Activated CD8-positive, alpha-beta T cell treated with anti-CD3 and anti-CD28 coated beads for 36 hours (primary cell): ENCODE results near the gene RNASE3. TPM values are rescaled to one million over a fixed set of nuclear protein-coding genes. Genes with fewer than 3 reads are reported as not detected.
"Not testable (repeated sequence)": the region's sequence is repeated elsewhere in the genome, so short reads cannot be mapped to it uniquely, and the experiment has no call there.

Source experiments
- ATAC-seq: fragments of 200-7000 bp; cut with Tn5 transposase; one replicate; pipeline ENCODE4 v1.10.0; 2021; ENCODE audit warnings: mild to moderate bottlenecking, moderate library complexity
- CTCF ChIA-PET: fragments of 350-600 bp; sonication (Branson Sonifier 250); formaldehyde crosslinking; loops from one replicate; lab custom pipeline; 2021; ENCODE audit warnings: antibody characterized with exemption; lab: Charles Lee
- POLR2A ChIA-PET: fragments of 350-600 bp; sonication (Branson Sonifier 250); formaldehyde crosslinking; loops from one replicate; lab custom pipeline; 2021; ENCODE audit warnings: antibody characterized with exemption; lab: Charles Lee
- DNase-seq: peaks from one replicate; pipeline ENCODE4 v3.0.0-alpha.2; 2020
- H3K27ac Mint-ChIP-seq: one replicate; pipeline ENCODE4 v1.8.0; 2021; ENCODE audit warnings: mild to moderate bottlenecking, mixed read lengths
- H3K27me3 Mint-ChIP-seq: one replicate; pipeline ENCODE4 v1.8.0; 2021; ENCODE audit warnings: mixed read lengths
- H3K36me3 Mint-ChIP-seq: one replicate; pipeline ENCODE4 v1.8.0; 2021; ENCODE audit warnings: low read depth, mixed read lengths
- H3K4me1 Mint-ChIP-seq: one replicate; pipeline ENCODE4 v1.8.0; 2021; ENCODE audit warnings: low read depth, mixed read lengths
- H3K4me3 Mint-ChIP-seq: one replicate; pipeline ENCODE4 v1.8.0; 2021; ENCODE audit warnings: mild to moderate bottlenecking, moderate library complexity, mixed read lengths
- H3K9me3 Mint-ChIP-seq: one replicate; pipeline ENCODE4 v1.8.0; 2021; ENCODE audit warnings: mixed read lengths
- CTCF ChIP-seq: fragments of 200-600 bp; IDR thresholded peaks from one replicate; pipeline ENCODE4 v1.8.0; 2022; ENCODE audit warnings: antibody characterized with exemption, mild to moderate bottlenecking
- intact Hi-C: fragments of 100-400 bp; cut with micrococcal nuclease; formaldehyde crosslinking; loops from one replicate; pipeline ENCODE4 v1.10.0; 2022
- total RNA-seq, 2 experiments: library from RNA; stranded (reverse); gene quantifications; one replicate each; pipeline ENCODE4 v1.2.3, GENCODE V29; 2021

Gene RNASE3
- not detected for total RNA-seq

GRCh38 chr14:20891126-20891825, at the start of gene RNASE3:
Gene RNASE3, plus strand, starts transcription at chr14:20891385. Its CDS starts 302 bp downstream, at chr14:20891687.
- H3K4me3 Mint-ChIP-seq, H3K27ac Mint-ChIP-seq, intact Hi-C loops, H3K9me3 Mint-ChIP-seq, ATAC-seq, CTCF ChIA-PET, DNase-seq, H3K36me3 Mint-ChIP-seq, POLR2A ChIA-PET, H3K4me1 Mint-ChIP-seq: not testable (repeated sequence)
- peaks cover 10% of the 10 kb centered on the region for H3K27me3 Mint-ChIP-seq

GRCh38 chr14:20846560-20846959, 44.6 kb upstream of the RNASE3 start:
- H3K36me3 Mint-ChIP-seq = no peaks in the 10 kb centered on the region
- no peak overlapping the region for H3K4me3 Mint-ChIP-seq
- ATAC-seq (no peak), DNase-seq (no peak)
- no peak for TF ChIP-seq CTCF
- H3K9me3 Mint-ChIP-seq = no peaks in the 10 kb centered on the region
- H3K4me1 Mint-ChIP-seq = no peaks in the 10 kb centered on the region
- no peak overlapping the region for H3K27ac Mint-ChIP-seq
- intact Hi-C loops = no loop called here
- CTCF ChIA-PET = interaction anchor here (1.5 kb wide), 1 partner anchor 11 kb away, joined by 5 read pairs; no protein-coding TSS in a partner anchor
- H3K27me3 Mint-ChIP-seq = peaks cover 8% of the 10 kb centered on the region
- POLR2A ChIA-PET = no interaction called here

GRCh38 chr14:20848316-20848954, 42.8 kb upstream of the RNASE3 start:
- DNase-seq = no peak
- H3K9me3 Mint-ChIP-seq = no peaks in the 10 kb centered on the region
- ChIA-PET CTCF (interaction anchor here (1.6 to 3.2 kb wide), 3 partner anchors 9 to 151 kb away, joined by 3 to 21 read pairs (median 8); no protein-coding TSS in a partner anchor), POLR2A (no interaction called here)
- no peaks in the 10 kb centered on the region for H3K36me3 Mint-ChIP-seq
- no peak for TF ChIP-seq CTCF
- intact Hi-C loops = no loop called here
- H3K27ac Mint-ChIP-seq = no peak overlapping the region
- H3K4me1 Mint-ChIP-seq = no peaks in the 10 kb centered on the region
- peaks cover 8% of the 10 kb centered on the region for H3K27me3 Mint-ChIP-seq
- no peak for ATAC-seq
- H3K4me3 Mint-ChIP-seq = no peak overlapping the region

- no peak for TF ChIP-seq CTCF
- intact Hi-C loops = no loop called here
- H3K27me3 Mint-ChIP-seq = peaks cover 8% of the 10 kb centered on the region
- no peaks in the 10 kb centered on the region for H3K9me3 Mint-ChIP-seq
- ChIA-PET POLR2A (no interaction called here), CTCF (interaction anchor here (1.2 to 3.2 kb wide), 4 partner anchors 9 to 152 kb away, joined by 3 to 21 read pairs (median 6); no protein-coding TSS in a partner anchor)
- no peak for DNase-seq
- H3K36me3 Mint-ChIP-seq = no peaks in the 10 kb centered on the region
- H3K27ac Mint-ChIP-seq = no peak overlapping the region
- H3K4me1 Mint-ChIP-seq = no peaks in the 10 kb centered on the region
- H3K4me3 Mint-ChIP-seq = no peak overlapping the region
- ATAC-seq = no peak
Observed at GRCh38 chr14:20848955-20849570, 42.1 kb upstream of the RNASE3 start.

- H3K4me1 Mint-ChIP-seq = no peaks in the 10 kb centered on the region
- DNase-seq (no peak), ATAC-seq (no peak)
- no peak overlapping the region for H3K4me3 Mint-ChIP-seq
- H3K9me3 Mint-ChIP-seq = no peaks in the 10 kb centered on the region
- ChIA-PET POLR2A (no interaction called here), CTCF (interaction anchor here (1.6 to 1.7 kb wide), 2 partner anchors 21 to 156 kb away, joined by 5 to 6 read pairs; no protein-coding TSS in a partner anchor)
- no peak for TF ChIP-seq CTCF
- H3K36me3 Mint-ChIP-seq = no peaks in the 10 kb centered on the region
- intact Hi-C loops = no loop called here
- peaks cover 12% of the 10 kb centered on the region for H3K27me3 Mint-ChIP-seq
- H3K27ac Mint-ChIP-seq = no peak overlapping the region
Observed at GRCh38 chr14:20853042-20853441, 38.1 kb upstream of the RNASE3 start.
